Neural cell (in vitro differentiated cells): ENCODE results near the gene SH3RF3. TPM values are rescaled to one million over a fixed set of nuclear protein-coding genes. Genes with fewer than 3 reads are reported as not detected.
"Not testable (repeated sequence)": the region's sequence is repeated elsewhere in the genome, so short reads cannot be mapped to it uniquely, and the experiment has no call there.

ENCODE experiments used
- H2AFZ ChIP-seq: fragments of 200-600, 300-800 bp; sonication (generic), shearing (Covaris generic); 2 replicates; pipeline ENCODE4 v1.6.0; 2014; ENCODE audit warnings: low read depth, mild to moderate bottlenecking, antibody characterized with exemption, low read length, moderate library complexity
- H3F3A ChIP-seq: fragments of 200-600 bp; shearing (Covaris generic); 2 replicates; pipeline ENCODE4 v1.6.1; 2016; ENCODE audit warnings: mild to moderate bottlenecking, moderate library complexity, mixed read lengths, antibody characterized with exemption, low read length; ENCODE audit not compliant: insufficient read depth, poor library complexity, severe bottlenecking
- H3K27ac ChIP-seq: fragments of 200-600, 300-800 bp; sonication (generic), shearing (Covaris generic); 2 replicates; pipeline ENCODE4 v1.5.1; 2014; ENCODE audit warnings: mild to moderate bottlenecking, low read length, moderate library complexity
- H3K27me3 ChIP-seq: fragments of 300-800, 200-600 bp; sonication (generic), shearing (Covaris generic); 2 replicates; pipeline ENCODE4 v1.6.0; 2014; ENCODE audit warnings: mild to moderate bottlenecking, low read depth, low read length, moderate library complexity; ENCODE audit not compliant: insufficient read depth
- H3K36me3 ChIP-seq: fragments of 300-800, 200-600 bp; sonication (generic), shearing (Covaris generic); 2 replicates; pipeline ENCODE4 v1.5.1; 2014; ENCODE audit warnings: mild to moderate bottlenecking, antibody characterized with exemption, low read length, moderate library complexity; ENCODE audit not compliant: insufficient read depth
- H3K4me2 ChIP-seq: fragments of 300-800, 200-600 bp; sonication (generic), shearing (Covaris generic); 2 replicates; pipeline ENCODE4 v1.6.0; 2014; ENCODE audit warnings: mild to moderate bottlenecking, low read length
- H3K4me3 ChIP-seq: fragments of 300-800, 200-600 bp; sonication (generic), shearing (Covaris generic); 2 replicates; pipeline ENCODE4 v1.5.1; 2014; ENCODE audit warnings: mild to moderate bottlenecking, low read length, moderate library complexity
- H3K79me2 ChIP-seq: fragments of 200-600 bp; shearing (Covaris generic); replicated peaks from 2 replicates; pipeline ENCODE4 v1.6.0; 2014; ENCODE audit warnings: mild to moderate bottlenecking, low read length, moderate library complexity; ENCODE audit not compliant: insufficient read depth
- H3K9ac ChIP-seq: fragments of 300-800, 200-600 bp; sonication (generic), shearing (Covaris generic); 2 replicates; pipeline ENCODE4 v1.6.1; 2016; ENCODE audit warnings: mild to moderate bottlenecking, low read length, mixed read lengths
- H3K9me2 ChIP-seq: fragments of 200-600 bp; shearing (Covaris generic); 2 replicates; pipeline ENCODE4 v1.6.1; 2016; ENCODE audit warnings: mild to moderate bottlenecking, low read length, mixed read lengths; ENCODE audit not compliant: insufficient read depth
- H3K9me3 ChIP-seq: fragments of 200-600, 300-800 bp; sonication (generic), shearing (Covaris generic); 2 replicates; pipeline ENCODE4 v1.6.1; 2016; ENCODE audit warnings: mild to moderate bottlenecking, mixed run types, low read length, moderate library complexity, mixed read lengths
- H4K20me1 ChIP-seq: fragments of 200-600 bp; shearing (Covaris generic); 2 replicates; pipeline ENCODE4 v1.6.1; 2016; ENCODE audit warnings: mild to moderate bottlenecking, mixed run types; ENCODE audit not compliant: insufficient read depth
- CTCF ChIP-seq: fragments of 450-650 bp; IDR thresholded peaks from 2 replicates; pipeline ENCODE4 v1.5.1; 2014; ENCODE audit warnings: antibody characterized with exemption, mild to moderate bottlenecking, moderate library complexity; ENCODE audit not compliant: poor library complexity, severe bottlenecking
- EP300 ChIP-seq: fragments of 450-650 bp; conservative IDR thresholded peaks from 2 replicates; pipeline ENCODE4 v1.6.1; 2014; ENCODE audit warnings: antibody characterized with exemption, mild to moderate bottlenecking, moderate library complexity; ENCODE audit not compliant: poor library complexity, severe bottlenecking
- EZH2 ChIP-seq: fragments of 200-600, 300-800 bp; shearing (Covaris generic), sonication (generic); IDR thresholded peaks from 2 replicates; pipeline ENCODE4 v1.6.1; 2014; ENCODE audit warnings: antibody characterized with exemption, low read length, borderline replicate concordance, mild to moderate bottlenecking; ENCODE audit not compliant: insufficient read depth, poor library complexity, severe bottlenecking
- MXI1 ChIP-seq: fragments of 450-650 bp; conservative IDR thresholded peaks from 2 replicates; pipeline ENCODE4 v1.6.1; 2014; ENCODE audit warnings: antibody characterized with exemption, mild to moderate bottlenecking; ENCODE audit not compliant: poor library complexity, severe bottlenecking
- POLR2AphosphoS5 ChIP-seq: IDR thresholded peaks from 2 replicates; pipeline ENCODE4 v1.6.1; 2012
- RAD21 ChIP-seq: fragments of 450-650 bp; conservative IDR thresholded peaks from 2 replicates; pipeline ENCODE4 v1.6.1; 2014; ENCODE audit warnings: antibody characterized with exemption, mild to moderate bottlenecking, moderate library complexity
- REST ChIP-seq: IDR thresholded peaks from 2 replicates; pipeline ENCODE4 v1.6.1; 2012; ENCODE audit warnings: borderline replicate concordance
- SMC3 ChIP-seq: fragments of 450-650 bp; conservative IDR thresholded peaks from 2 replicates; pipeline ENCODE4 v1.6.1; 2014; ENCODE audit warnings: antibody characterized with exemption, mild to moderate bottlenecking, moderate library complexity; ENCODE audit not compliant: poor library complexity
- TAF1 ChIP-seq: IDR thresholded peaks from 2 replicates; pipeline ENCODE4 v1.6.1; 2012; ENCODE audit warnings: low read depth
- polyA plus RNA-seq: library from polyadenylated mRNA; depleted of rRNA; stranded (reverse); fragments of >200 nt; gene quantifications from 2 replicates; pipeline ENCODE4 v1.2.3, GENCODE V29; 2014

The SH3RF3 gene
- polyA plus RNA-seq, 1 donor from 2014 or later, result 0.53 TPM

GRCh38 chr2:109533823-109534222 is 404.8 kb downstream of the SH3RF3 start:
- H3F3A ChIP-seq, result no peaks in the 10 kb centered on the region

GRCh38 chr2:109535217-109535946 is 406.4 kb downstream of the SH3RF3 start:
- H4K20me1 ChIP-seq, result no peaks in the 10 kb centered on the region

More at GRCh38 chr2:109533823-109534222, 404.8 kb downstream of the SH3RF3 start:
- no peak overlapping the region for H3K4me3 ChIP-seq
- H3K9ac ChIP-seq, result no peak overlapping the region
- H3K27me3 ChIP-seq, result no peaks in the 10 kb centered on the region
- TF ChIP-seq SMC3, result no peak
- TF ChIP-seq POLR2AphosphoS5, result no peak
- TF ChIP-seq EZH2, result no peak
- no peaks in the 10 kb centered on the region for H4K20me1 ChIP-seq
- H2AFZ ChIP-seq, result no peak overlapping the region
- H3K9me2 ChIP-seq, result no peaks in the 10 kb centered on the region
- H3K27ac ChIP-seq, result no peak overlapping the region
- H3K79me2 ChIP-seq, result no peaks in the 10 kb centered on the region
- no peak overlapping the region for H3K4me2 ChIP-seq
- no peaks in the 10 kb centered on the region for H3K9me3 ChIP-seq
- no peaks in the 10 kb centered on the region for H3K36me3 ChIP-seq

GRCh38 chr2:109536556-109536955 is 407.6 kb downstream of the SH3RF3 start:
- H4K20me1 ChIP-seq, H3K27me3 ChIP-seq, H3K4me3 ChIP-seq, H3K9me2 ChIP-seq, H3K27ac ChIP-seq, H2AFZ ChIP-seq, H3F3A ChIP-seq, H3K36me3 ChIP-seq, H3K9ac ChIP-seq, H3K9me3 ChIP-seq, H3K79me2 ChIP-seq, H3K4me2 ChIP-seq: not testable (repeated sequence)

More at GRCh38 chr2:109535217-109535946, 406.4 kb downstream of the SH3RF3 start:
- Histone ChIP-seq H3K9me3 (no peaks in the 10 kb centered on the region), H3K27ac (no peak overlapping the region), H3K9me2 (no peaks in the 10 kb centered on the region), H3F3A (no peaks in the 10 kb centered on the region), H3K4me3 (no peak overlapping the region), H3K27me3 (no peaks in the 10 kb centered on the region), H3K36me3 (no peaks in the 10 kb centered on the region), H3K79me2 (no peaks in the 10 kb centered on the region), H2AFZ (no peak overlapping the region), H3K9ac (no peak overlapping the region), H3K4me2 (no peak overlapping the region)
- no peak for TF ChIP-seq SMC3
- TF ChIP-seq MXI1, result no peak
- TF ChIP-seq POLR2AphosphoS5, result no peak
- TF ChIP-seq TAF1, result no peak
- TF ChIP-seq REST, result no peak
- TF ChIP-seq RAD21, result no peak
- no peak for TF ChIP-seq EZH2
- no peak for TF ChIP-seq EP300
- no peak for TF ChIP-seq CTCF
